ENCODE data around the gene CDH13.

The CDH13 gene

DNA sequence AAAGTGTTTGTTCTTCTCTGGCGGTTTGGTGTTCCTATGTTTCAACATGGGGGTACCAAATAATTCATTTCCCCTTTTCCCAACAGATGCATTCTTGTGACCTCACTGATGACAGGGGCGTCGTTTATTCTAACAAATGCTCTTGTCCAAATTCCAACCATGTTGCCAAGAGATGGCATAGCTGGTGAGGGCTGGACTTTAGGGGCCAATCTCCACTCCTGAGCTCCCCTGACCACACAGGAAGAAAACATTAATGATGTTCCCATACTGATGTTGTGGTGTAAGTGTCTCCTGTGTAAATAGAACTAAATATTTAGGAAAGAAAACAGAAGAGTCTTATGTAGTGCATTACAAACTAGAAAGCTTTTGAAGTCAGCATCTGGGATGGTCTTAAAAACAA is 431.6 kb downstream of the CDH13 start:
- H3K4me3 ChIP-seq (replicated peaks; ENCODE audit: low read depth, low read length) = no peak overlapping the region
- TF ChIP-seq, protein P1, sequence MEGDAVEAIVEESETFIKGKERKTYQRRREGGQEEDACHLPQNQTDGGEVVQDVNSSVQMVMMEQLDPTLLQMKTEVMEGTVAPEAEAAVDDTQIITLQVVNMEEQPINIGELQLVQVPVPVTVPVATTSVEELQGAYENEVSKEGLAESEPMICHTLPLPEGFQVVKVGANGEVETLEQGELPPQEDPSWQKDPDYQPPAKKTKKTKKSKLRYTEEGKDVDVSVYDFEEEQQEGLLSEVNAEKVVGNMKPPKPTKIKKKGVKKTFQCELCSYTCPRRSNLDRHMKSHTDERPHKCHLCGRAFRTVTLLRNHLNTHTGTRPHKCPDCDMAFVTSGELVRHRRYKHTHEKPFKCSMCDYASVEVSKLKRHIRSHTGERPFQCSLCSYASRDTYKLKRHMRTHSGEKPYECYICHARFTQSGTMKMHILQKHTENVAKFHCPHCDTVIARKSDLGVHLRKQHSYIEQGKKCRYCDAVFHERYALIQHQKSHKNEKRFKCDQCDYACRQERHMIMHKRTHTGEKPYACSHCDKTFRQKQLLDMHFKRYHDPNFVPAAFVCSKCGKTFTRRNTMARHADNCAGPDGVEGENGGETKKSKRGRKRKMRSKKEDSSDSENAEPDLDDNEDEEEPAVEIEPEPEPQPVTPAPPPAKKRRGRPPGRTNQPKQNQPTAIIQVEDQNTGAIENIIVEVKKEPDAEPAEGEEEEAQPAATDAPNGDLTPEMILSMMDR (IDR thresholded peaks at IDR 0.05; ENCODE audit: low read length, missing control alignments) = no peak
- no peak for DNase-seq (ENCODE audit: low read depth)

DNA sequence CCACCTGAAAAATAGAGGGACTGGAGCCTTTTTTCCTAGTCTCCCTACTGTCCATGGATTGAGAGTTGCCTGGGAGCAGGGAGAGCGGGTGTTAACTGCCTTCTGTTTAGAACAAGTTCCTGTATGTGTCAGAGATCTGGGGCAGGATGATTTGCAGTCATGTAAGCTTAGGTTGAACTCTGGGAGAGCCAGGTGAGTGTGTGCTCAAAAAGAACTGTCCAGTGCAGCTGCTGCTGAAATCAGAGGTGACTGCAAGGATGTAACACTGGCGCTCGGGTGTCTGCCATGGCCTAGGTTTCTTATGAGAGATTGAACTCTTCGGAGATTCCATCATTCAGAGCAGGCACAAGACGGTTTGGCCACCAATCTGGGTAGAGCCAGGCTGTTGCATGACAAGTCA is 432.5 kb downstream of the CDH13 start:
- H3K4me3 ChIP-seq (replicated peaks; ENCODE audit: low read depth, low read length) = no peak overlapping the region
- TF ChIP-seq, protein P1 (IDR thresholded peaks at IDR 0.05; ENCODE audit: low read length, missing control alignments) = no peak
- DNase-seq (ENCODE audit: low read depth) = no peak

DNA sequence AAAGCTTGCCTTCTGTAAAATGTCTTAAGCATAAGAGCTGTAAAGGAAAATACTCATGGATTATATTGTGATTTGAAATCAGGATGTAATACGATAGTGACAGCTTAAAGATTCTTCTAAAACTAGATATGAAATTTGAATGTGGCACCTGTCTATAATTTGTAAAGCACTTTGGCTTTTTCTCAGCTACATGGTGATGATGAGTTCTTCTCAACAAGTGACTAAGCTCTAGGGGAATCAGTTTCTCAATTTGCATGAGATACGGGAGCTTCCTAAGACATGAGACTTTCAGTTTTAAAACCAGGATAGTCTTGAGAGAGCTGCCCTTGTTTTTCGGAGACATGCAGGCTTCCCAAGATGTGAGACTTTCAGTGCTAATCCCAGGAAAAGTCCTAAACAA is 439.2 kb downstream of the CDH13 start:
- no peak overlapping the region for H3K4me3 ChIP-seq (replicated peaks; ENCODE audit: low read depth, low read length)
- DNase-seq (ENCODE audit: low read depth) = no peak
- TF ChIP-seq, protein P1 (IDR thresholded peaks at IDR 0.05; ENCODE audit: low read length, missing control alignments) = no peak

DNA sequence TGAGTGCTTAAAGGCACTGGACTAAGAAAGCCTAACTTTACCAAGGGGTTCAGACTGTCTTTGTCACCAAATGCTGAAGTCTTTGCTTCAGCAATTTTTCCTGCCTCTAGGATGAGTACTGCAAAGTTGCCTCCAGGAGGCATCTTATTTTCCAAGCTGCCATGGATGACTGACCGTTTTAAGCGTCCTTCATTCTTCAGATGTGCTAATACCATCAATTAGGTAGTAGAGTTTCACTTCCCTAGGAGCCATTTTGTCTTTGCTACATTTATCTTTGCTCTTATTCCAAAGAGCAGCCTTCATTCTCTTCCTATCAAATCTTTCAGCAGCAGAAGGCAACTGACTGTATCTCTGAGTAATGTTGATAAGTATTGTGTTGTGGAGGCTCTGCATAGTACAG is 440.1 kb downstream of the CDH13 start:
- no peak for DNase-seq (ENCODE audit: low read depth)
- TF ChIP-seq, protein P1 (IDR thresholded peaks at IDR 0.05; ENCODE audit: low read length, missing control alignments) = no peak
- no peak overlapping the region for H3K4me3 ChIP-seq (replicated peaks; ENCODE audit: low read depth, low read length)

DNA sequence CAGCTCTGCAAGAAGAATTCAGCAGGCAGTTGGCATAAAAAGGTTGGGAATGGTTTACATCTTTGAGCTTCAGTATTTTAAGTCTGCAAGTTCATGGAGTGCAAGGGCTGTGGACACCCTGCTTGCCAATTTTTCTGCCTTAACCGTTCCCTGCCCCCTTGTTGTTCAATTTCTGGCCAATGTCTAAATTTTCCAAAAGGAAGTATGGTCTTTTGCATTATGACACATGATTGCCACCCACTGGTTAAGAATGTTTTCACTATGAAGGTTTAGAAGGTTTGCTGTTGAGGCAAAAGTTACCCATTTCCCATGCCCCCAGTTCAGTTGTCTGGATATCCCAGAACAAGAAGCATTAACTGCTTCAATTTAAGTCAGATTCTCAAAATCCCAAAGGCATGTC is 441.9 kb downstream of the CDH13 start:
- TF ChIP-seq, protein P1 (IDR thresholded peaks at IDR 0.05; ENCODE audit: low read length, missing control alignments) = peak; percentile 51
- no peak overlapping the region for H3K4me3 ChIP-seq (replicated peaks; ENCODE audit: low read depth, low read length)
- DNase-seq (ENCODE audit: low read depth) = peak; percentile 78

DNA sequence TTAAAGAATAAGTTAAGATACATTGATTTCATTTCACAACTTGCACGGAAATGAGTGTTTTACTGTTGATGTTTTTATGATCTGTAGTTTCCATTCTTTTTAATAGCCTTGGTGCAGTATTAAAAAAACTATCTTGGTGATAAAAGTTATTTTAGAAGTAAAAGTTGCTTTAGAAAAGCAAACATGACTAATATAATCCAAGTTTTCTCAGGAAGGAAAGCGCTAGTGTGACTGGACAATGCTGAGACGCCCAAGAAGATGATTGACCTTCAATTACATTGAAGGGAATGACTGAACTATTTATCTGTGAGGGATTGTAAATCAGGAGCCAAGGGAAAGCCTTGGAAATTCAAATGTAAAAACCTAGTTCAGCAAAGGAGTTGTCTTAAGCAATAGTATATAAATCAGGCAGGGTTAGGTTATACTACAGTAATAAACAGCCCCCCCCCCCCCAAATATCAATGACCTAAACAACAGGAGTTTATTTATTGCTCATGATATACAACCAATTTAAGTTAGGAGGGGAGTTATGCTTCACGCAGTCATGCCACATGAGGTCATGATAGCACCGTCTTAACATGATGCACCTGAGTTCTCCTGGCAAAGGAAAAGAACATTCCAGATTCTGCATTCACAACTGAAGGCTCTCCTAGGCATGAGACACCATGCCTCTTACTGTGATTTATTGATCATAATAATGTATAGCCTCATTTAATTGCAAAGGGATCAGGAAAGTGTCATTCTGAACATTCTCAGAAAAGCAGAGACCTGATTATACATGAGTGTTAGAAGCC is 443.8 kb downstream of the CDH13 start:
- TF ChIP-seq, protein P1 (IDR thresholded peaks at IDR 0.05; ENCODE audit: low read length, missing control alignments) = no peak
- no peak overlapping the region for H3K4me3 ChIP-seq (replicated peaks; ENCODE audit: low read depth, low read length)
- DNase-seq (ENCODE audit: low read depth) = no peak

DNA sequence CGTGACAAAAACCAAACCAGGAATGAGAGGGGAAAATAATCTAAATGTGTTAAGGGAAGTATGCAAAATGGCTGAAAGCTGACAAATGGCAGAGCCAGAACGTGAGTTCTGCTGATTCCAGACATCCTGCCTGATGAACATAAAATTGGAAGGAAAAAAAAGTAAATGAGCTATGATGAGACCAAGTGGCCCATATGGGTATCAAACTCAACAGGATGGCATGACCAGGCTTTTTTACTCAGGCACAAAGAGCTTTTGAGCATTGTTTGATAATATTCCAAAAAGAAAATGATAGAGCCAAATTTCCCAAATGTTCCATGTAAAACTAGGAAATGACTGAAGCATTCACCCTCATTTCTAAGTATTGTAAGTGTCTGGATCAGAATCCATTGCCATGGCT is 449.2 kb downstream of the CDH13 start:
- DNase-seq (ENCODE audit: low read depth) = no peak
- TF ChIP-seq, protein P1 (IDR thresholded peaks at IDR 0.05; ENCODE audit: low read length, missing control alignments) = no peak
- no peak overlapping the region for H3K4me3 ChIP-seq (replicated peaks; ENCODE audit: low read depth, low read length)

Measured in fibroblast of pulmonary artery (primary cell).